H9 (cell line): ENCODE measurements around the gene WWC1. TPM values are rescaled to one million over a fixed set of nuclear protein-coding genes. Genes with fewer than 3 reads are reported as not detected.

Experiments
- DNase-seq: peaks from one replicate; pipeline ENCODE4 v3.0.0-alpha.2; 2017
- H2AFZ ChIP-seq: one replicate; pipeline ENCODE4 v1.6.1; 2013; ENCODE audit warnings: mild to moderate bottlenecking, low read length, control low read depth, moderate library complexity
- H2AK5ac ChIP-seq: 2 replicates; pipeline ENCODE4 v1.6.1; 2013; ENCODE audit warnings: low read length, control low read depth, mixed read lengths; ENCODE audit not compliant: insufficient read length
- H2BK120ac ChIP-seq: one replicate; pipeline ENCODE4 v1.6.1; 2013; ENCODE audit warnings: low read depth, mild to moderate bottlenecking, low read length, control low read depth, inconsistent platforms; ENCODE audit not compliant: poor library complexity, severe bottlenecking
- H2BK12ac ChIP-seq: 2 replicates; pipeline ENCODE4 v1.6.1; 2013; ENCODE audit warnings: low read length, control low read depth, mixed read lengths, low read depth; ENCODE audit not compliant: insufficient read length
- H2BK15ac ChIP-seq: 2 replicates; pipeline ENCODE4 v1.6.1; 2013; ENCODE audit warnings: low read depth, low read length, control low read depth
- H2BK20ac ChIP-seq: one replicate; pipeline ENCODE4 v1.6.1; 2013; ENCODE audit warnings: low read depth, mild to moderate bottlenecking, low read length, control low read depth, inconsistent platforms; ENCODE audit not compliant: poor library complexity, severe bottlenecking
- H2BK5ac ChIP-seq: 2 replicates; pipeline ENCODE4 v1.6.1; 2013; ENCODE audit warnings: low read length, control low read depth, mixed read lengths; ENCODE audit not compliant: insufficient read length
- H3K14ac ChIP-seq: 2 replicates; pipeline ENCODE4 v1.6.1; 2013; ENCODE audit warnings: low read length, control low read depth; ENCODE audit not compliant: insufficient read depth
- H3K18ac ChIP-seq: 2 replicates; pipeline ENCODE4 v1.6.1; 2013; ENCODE audit warnings: low read depth, mild to moderate bottlenecking, mixed read lengths, low read length, control low read depth; ENCODE audit not compliant: insufficient read length
- H3K23ac ChIP-seq: 2 replicates; pipeline ENCODE4 v1.6.1; 2013; ENCODE audit warnings: low read length, control low read depth, mixed read lengths, low read depth; ENCODE audit not compliant: insufficient read length
- H3K23me2 ChIP-seq: 2 replicates; pipeline ENCODE4 v1.6.1; 2013; ENCODE audit warnings: low read depth, mild to moderate bottlenecking, mixed read lengths, low read length, control low read depth; ENCODE audit not compliant: insufficient read length, poor library complexity, severe bottlenecking
- H3K27ac ChIP-seq: 2 replicates; pipeline ENCODE4 v1.5.1; 2013; ENCODE audit warnings: low read length, control low read depth, mixed read lengths, low read depth; ENCODE audit not compliant: insufficient read length
- H3K27me3 ChIP-seq: 2 replicates; pipeline ENCODE4 v1.6.1; 2013; ENCODE audit warnings: low read length, control low read depth, inconsistent platforms; ENCODE audit not compliant: insufficient read depth
- H3K4ac ChIP-seq: 2 replicates; pipeline ENCODE4 v1.6.1; 2013; ENCODE audit warnings: low read depth, mild to moderate bottlenecking, control low read depth, inconsistent platforms, low read length, moderate library complexity
- H3K4me1 ChIP-seq: 2 replicates; pipeline ENCODE4 v1.6.1; 2013; ENCODE audit warnings: low read length, control low read depth, inconsistent platforms; ENCODE audit not compliant: insufficient read depth
- H3K4me2 ChIP-seq: 2 replicates; pipeline ENCODE4 v1.6.1; 2013; ENCODE audit warnings: low read length, control low read depth, mixed read lengths; ENCODE audit not compliant: insufficient read length, insufficient read depth
- H3K56ac ChIP-seq: 2 replicates; pipeline ENCODE4 v1.6.1; 2013; ENCODE audit warnings: low read depth, mild to moderate bottlenecking, mixed read lengths, low read length, control low read depth; ENCODE audit not compliant: insufficient read length
- H3K79me1 ChIP-seq: 2 replicates; pipeline ENCODE4 v1.6.1; 2013; ENCODE audit warnings: low read depth, mild to moderate bottlenecking, moderate library complexity, low read length, control low read depth, inconsistent platforms; ENCODE audit not compliant: insufficient read depth, poor library complexity, severe bottlenecking
- H3K79me2 ChIP-seq: 2 replicates; pipeline ENCODE4 v1.6.1; 2013; ENCODE audit warnings: low read length, control low read depth, inconsistent platforms; ENCODE audit not compliant: insufficient read depth
- H3K9ac ChIP-seq: 2 replicates; pipeline ENCODE4 v1.6.1; 2013; ENCODE audit warnings: low read length, control low read depth, mixed read lengths; ENCODE audit not compliant: insufficient read length; ENCODE audit errors: extremely low read depth
- H3K9me3 ChIP-seq: one replicate; pipeline ENCODE4 v1.6.1; 2013; ENCODE audit warnings: low read depth, low read length, inconsistent platforms; ENCODE audit not compliant: control insufficient read depth
- H3T11ph ChIP-seq: one replicate; pipeline ENCODE4 v1.6.1; 2013; ENCODE audit warnings: mild to moderate bottlenecking, low read length, control low read depth, inconsistent platforms
- H4K20me1 ChIP-seq: one replicate; pipeline ENCODE4 v1.6.1; 2013; ENCODE audit not compliant: control insufficient read depth, insufficient read length, insufficient read depth
- H4K5ac ChIP-seq: 2 replicates; pipeline ENCODE4 v1.6.1; 2013; ENCODE audit warnings: low read depth, mild to moderate bottlenecking, mixed read lengths, low read length, control low read depth; ENCODE audit not compliant: insufficient read length
- H4K8ac ChIP-seq: replicated peaks from 2 replicates; pipeline ENCODE4 v1.6.1; 2013; ENCODE audit warnings: low read length, control low read depth, mixed read lengths, low read depth; ENCODE audit not compliant: insufficient read length
- H4K91ac ChIP-seq: 2 replicates; pipeline ENCODE4 v1.6.1; 2013; ENCODE audit warnings: low read depth, mild to moderate bottlenecking, moderate library complexity, mixed read lengths, low read length, control low read depth; ENCODE audit not compliant: insufficient read length
- H3K27ac Mint-ChIP-seq, 3 experiments: 2 replicates in 2 of 3; 3 replicates in 1 of 3; pipeline ENCODE4 v1.8.0; 2020 to 2021; ENCODE audit warnings: mixed read lengths in 3 of 3, mild to moderate bottlenecking in 1 of 3, moderate library complexity in 1 of 3
- H3K27me3 Mint-ChIP-seq: 2 replicates; pipeline ENCODE4 v1.8.0; 2021; ENCODE audit warnings: low read depth, mild to moderate bottlenecking, moderate library complexity, mixed read lengths
- H3K36me3 Mint-ChIP-seq, 3 experiments: 2 replicates in 2 of 3; 3 replicates in 1 of 3; pipeline ENCODE4 v1.8.0; 2020 to 2021; ENCODE audit warnings: low read depth in 3 of 3, mixed read lengths in 3 of 3; ENCODE audit not compliant: insufficient read depth in 1 of 3
- H3K4me1 Mint-ChIP-seq, 2 experiments: 2 replicates each; pipeline ENCODE4 v1.8.0; 2020; ENCODE audit warnings: mixed read lengths in 2 of 2
- H3K4me3 Mint-ChIP-seq, 2 experiments: 2 replicates in 1 of 2; 3 replicates in 1 of 2; pipeline ENCODE4 v1.8.0; 2020 to 2021; ENCODE audit warnings: mild to moderate bottlenecking in 2 of 2, mixed read lengths in 2 of 2, moderate library complexity in 1 of 2
- H3K9me3 Mint-ChIP-seq, 2 experiments: 2 replicates in 1 of 2; 3 replicates in 1 of 2; pipeline ENCODE4 v1.8.0; 2020; ENCODE audit warnings: mild to moderate bottlenecking in 2 of 2, mixed read lengths in 2 of 2, moderate library complexity in 1 of 2
- CTCF ChIP-seq: fragments of 200-600 bp; sonication (generic); conservative IDR thresholded peaks from 3 replicates; pipeline ENCODE4 v1.8.0; 2021; ENCODE audit warnings: antibody characterized with exemption, mild to moderate bottlenecking
- WGBS: extraction: QIAGEN DNeasy Blood & Tissue Kit; methylation state at CpG from one replicate; pipeline ENCODE4 v1.1.7; 2013; ENCODE audit warnings: missing lambda C conversion rate, low lambda C conversion rate, mixed read lengths; ENCODE audit not compliant: insufficient read length; ENCODE audit errors: extremely low coverage; 5-methylcytosine and 5-hydroxymethylcytosine counted together
- total RNA-seq: library from RNA; stranded (reverse); gene quantifications from 2 replicates; pipeline ENCODE4 v1.2.1, GENCODE V29; 2021

WWC1 gene
- total RNA-seq, 1 experiment from 2014 or later = 28.2 TPM

GRCh38 chr5:168449166-168449565 is 157.7 kb downstream of the WWC1 start:
- no peak overlapping the region for H3K4me3 Mint-ChIP-seq
- no peaks in the 10 kb centered on the region for H3K27me3 ChIP-seq
- no peaks in the 10 kb centered on the region for H3K9me3 ChIP-seq
- H3K56ac ChIP-seq = no peak overlapping the region
- H3K4me1 ChIP-seq = no peaks in the 10 kb centered on the region
- H3T11ph ChIP-seq = no peak overlapping the region
- no peak overlapping the region for H3K27ac ChIP-seq
- H2BK120ac ChIP-seq = no peak overlapping the region
- no peak for TF ChIP-seq CTCF
- no peak overlapping the region for H3K4ac ChIP-seq
- no peaks in the 10 kb centered on the region for H3K4me1 Mint-ChIP-seq
- WGBS = no CpG with 5 or more reads among the region's 2 CpGs
- peak overlapping the region; percentile 27 to 78 (median 52); a peak in 1 of 7 replicates for H3K27ac Mint-ChIP-seq
- no peaks in the 10 kb centered on the region for H3K79me2 ChIP-seq
- no peak overlapping the region for H2AFZ ChIP-seq
- no peak overlapping the region for H3K4me2 ChIP-seq
- no peak overlapping the region for H3K23ac ChIP-seq
- H3K9me3 Mint-ChIP-seq = no peaks in the 10 kb centered on the region
- H3K36me3 Mint-ChIP-seq = peaks cover 10 to 37% (median 36%) of the 10 kb centered on the region in 3 experiments; a peak in 6 of 7 replicates
- no peak overlapping the region for H3K18ac ChIP-seq
- H2BK15ac ChIP-seq = no peak overlapping the region
- no peak overlapping the region for H3K9ac ChIP-seq
- H2BK20ac ChIP-seq = no peak overlapping the region
- no peak overlapping the region for H4K8ac ChIP-seq
- H2AK5ac ChIP-seq = no peak overlapping the region
- H4K5ac ChIP-seq = no peak overlapping the region
- H3K14ac ChIP-seq = no peak overlapping the region
- no peaks in the 10 kb centered on the region for H3K79me1 ChIP-seq
- no peaks in the 10 kb centered on the region for H4K20me1 ChIP-seq
- no peaks in the 10 kb centered on the region for H3K23me2 ChIP-seq
- DNase-seq = no peak
- H3K27me3 Mint-ChIP-seq = no peaks in the 10 kb centered on the region; the same call in 1 of the 2 replicates
- H2BK5ac ChIP-seq = no peak overlapping the region
- H2BK12ac ChIP-seq = no peak overlapping the region
- H4K91ac ChIP-seq = no peak overlapping the region
